Stimulated activated CD4-positive, alpha-beta T cell treated with anti-CD3 and anti-CD28 coated beads, Interleukin-4, amount 100 ng/mL, for 4 hours (primary cell): ENCODE results near the gene OR13J1.
A peak's percentile ranks its signal among the peaks of the same experiment; 100 is the strongest.
"Not testable (repeated sequence)": the region's sequence is repeated elsewhere in the genome, so short reads cannot be mapped to it uniquely, and the experiment has no call there.

Source experiments
- DNase-seq, 2 experiments: peaks; one replicate each; pipeline ENCODE4 v3.0.0-alpha.2; 2020

Gene OR13J1, protein sequence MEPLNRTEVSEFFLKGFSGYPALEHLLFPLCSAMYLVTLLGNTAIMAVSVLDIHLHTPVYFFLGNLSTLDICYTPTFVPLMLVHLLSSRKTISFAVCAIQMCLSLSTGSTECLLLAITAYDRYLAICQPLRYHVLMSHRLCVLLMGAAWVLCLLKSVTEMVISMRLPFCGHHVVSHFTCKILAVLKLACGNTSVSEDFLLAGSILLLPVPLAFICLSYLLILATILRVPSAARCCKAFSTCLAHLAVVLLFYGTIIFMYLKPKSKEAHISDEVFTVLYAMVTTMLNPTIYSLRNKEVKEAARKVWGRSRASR

DNA sequence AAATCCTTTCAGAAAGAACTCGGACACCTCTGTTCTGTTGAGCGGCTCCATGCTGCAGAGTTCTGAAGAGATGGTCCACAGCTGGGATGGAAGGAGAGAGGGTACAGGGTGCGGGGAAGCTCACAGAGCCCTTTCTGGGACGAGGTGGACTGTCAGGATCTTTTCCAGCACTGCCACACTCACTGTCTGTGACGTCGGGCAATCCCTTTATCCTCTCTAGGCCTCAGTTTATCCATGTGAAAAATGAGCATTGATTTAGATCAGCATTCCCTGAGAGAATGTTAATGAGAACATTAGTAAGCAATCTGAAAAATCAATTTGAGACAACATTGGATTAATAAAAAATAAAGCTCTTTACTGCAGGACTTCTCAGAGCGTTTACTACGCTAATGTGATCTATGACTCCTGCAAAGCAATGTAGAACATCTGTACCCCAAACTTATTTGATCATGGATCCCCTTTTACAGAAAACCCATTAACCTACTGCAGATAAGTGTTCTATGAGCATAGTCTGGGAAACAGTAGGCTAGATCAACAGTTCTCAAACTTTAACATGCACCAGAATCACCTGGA is at the start of gene OR13J1:
Gene OR13J1, minus strand, starts transcription at position 51 of the 573 bp plus-strand sequence. Its CDS starts 0 bp downstream, at position 51.
- DNase-seq: no peak

DNA sequence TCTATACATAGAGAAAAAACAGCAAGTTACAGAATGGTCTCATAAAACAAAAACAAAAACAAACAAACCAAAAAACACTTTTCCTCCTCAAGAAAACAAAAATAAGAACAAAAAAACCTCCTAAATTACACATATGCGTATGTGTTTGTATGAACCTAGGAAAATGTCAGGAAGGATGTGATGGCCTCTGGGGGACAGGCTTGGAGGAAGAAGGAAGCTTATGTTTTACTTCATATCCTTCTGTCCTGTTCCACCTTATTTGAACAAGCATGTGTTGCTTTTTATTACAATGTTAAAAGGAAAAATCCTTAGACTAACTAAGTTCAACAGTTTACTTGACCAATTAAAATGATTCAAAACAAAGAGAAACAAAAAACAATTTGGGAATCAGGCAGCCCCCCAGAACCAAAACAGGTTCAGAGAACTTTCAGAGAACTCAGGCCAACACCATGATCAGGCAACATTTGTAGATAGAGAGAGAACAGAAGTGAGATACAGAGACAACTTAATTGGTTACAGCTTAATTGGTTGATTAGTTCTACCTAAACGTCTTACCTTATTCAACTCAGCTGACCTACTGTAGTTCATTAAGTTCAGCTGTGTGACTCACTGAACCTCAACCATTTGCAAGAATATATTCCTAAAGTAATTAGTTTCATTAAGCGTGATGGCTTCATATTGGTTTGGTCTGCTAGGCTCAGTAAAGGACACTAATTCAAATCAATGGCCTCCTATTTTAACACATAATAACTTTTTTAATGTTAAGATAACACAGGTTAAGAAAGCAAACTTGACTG is 49.2 kb upstream of the OR13J1 start:
- DNase-seq: no peak

DNA sequence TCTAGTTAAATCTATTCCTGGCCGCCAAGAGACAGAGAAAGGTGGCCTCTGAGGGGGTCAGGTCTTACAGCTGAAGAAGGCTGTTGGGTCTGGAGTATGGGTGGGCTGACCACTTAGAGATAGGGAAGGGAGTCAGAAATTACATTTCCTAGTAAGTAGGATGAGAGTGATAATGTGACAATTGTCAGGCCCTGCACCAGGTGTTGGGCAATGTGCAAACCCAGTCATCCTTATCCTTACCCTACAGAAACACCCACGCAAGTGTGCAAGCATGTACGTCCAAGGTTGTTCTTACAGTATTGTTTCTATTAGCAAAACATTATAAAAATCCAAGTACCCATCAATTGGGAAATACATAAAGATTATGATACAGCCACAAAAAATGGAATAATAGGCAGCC is 48.6 kb upstream of the OR13J1 start:
- no peak for DNase-seq

DNA sequence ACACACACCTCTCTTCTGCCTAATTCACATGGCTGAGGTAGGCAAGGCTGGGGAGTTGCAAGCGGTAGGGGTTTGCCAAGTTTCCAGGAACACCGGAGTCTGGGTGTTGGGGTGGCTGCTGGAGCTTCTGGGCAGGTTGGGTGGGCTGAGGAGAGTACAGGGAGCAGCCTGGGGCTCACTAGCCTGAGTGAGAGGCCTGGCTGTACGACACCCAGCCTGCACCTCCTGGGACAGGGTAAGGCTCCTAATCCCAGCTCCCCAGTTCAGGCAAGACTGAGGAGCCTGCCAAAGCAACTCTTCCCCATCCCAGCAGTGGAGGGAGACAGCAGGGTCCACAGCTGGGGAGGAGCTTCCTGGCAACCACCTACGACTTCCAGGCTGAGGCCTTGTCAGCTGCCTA is 47.1 kb upstream of the OR13J1 start:
- DNase-seq: no peak

DNA sequence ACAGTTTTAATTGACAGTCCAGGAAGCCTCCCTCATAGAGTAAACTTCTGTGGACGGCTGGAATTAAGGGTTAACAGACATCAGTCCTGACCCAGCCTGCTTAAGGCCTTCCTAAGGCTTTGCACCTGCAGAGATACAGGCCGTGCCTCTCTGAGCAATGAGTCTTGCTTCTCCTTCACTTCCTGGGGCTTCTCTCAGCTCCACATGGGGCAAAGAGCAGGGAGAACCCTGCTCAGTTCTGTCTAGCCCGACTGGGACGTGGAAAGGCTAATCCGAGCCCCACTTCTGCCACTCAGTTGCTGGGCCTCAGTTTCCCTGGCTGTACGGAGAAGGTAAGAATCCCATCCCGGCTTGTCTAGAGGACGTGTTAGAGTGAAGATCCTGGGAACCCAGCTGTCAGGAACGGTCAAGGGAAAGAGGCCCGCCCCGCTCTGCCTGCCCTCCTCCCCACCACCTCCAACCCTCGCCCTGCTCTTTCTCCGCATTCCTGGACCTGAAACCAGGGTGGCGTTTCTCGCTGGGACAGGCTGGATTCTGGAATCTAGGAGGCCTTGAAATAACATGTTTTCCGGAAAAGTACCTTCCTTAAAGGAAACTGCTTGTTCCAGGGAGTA is 45.6 kb upstream of the OR13J1 start:
- DNase-seq: no peak

DNA sequence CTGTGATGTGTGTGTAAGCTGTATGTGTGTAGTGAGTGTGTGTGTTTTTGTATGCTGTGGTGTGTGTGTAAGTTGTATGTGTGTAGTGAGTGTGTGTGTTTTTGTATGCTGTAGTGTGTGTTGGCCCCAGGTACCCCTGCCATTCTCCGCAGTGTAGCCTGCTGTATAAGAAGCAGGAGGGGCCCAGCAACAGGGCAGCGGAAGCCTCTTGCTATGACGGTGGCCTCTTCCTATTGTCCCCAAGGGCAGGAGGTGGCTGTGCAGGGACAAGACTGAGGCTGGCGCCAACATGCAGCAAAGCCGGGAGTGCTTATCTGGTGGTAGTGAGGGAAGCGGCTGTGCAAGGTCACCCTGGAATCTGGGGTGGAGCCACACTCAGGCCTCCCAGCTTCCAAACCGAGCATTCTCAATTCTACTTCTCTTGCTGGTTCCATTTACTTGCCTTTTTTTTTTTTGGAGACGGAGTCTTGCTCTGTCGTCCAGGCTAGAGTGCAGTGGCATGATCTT is 44.2 kb upstream of the OR13J1 start:
- no peak for DNase-seq

DNA sequence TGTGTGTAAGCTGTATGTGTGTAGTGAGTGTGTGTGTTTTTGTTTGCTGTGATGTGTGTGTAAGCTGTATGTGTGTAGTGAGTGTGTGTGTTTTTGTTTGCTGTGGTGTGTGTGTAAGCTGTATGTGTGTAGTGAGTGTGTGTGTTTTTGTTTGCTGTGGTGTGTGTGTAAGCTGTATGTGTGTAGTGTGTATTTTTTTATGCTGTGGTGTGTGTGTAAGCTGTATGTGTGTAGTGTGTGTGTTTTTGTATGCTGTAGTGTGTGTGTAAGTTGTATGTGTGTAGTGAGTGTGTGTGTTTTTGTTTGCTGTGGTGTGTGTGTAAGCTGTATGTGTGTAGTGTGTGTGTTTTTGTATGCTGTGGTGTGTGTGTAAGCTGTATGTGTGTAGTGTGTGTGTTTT is 43.2 kb upstream of the OR13J1 start:
- not testable (repeated sequence) for DNase-seq

DNA sequence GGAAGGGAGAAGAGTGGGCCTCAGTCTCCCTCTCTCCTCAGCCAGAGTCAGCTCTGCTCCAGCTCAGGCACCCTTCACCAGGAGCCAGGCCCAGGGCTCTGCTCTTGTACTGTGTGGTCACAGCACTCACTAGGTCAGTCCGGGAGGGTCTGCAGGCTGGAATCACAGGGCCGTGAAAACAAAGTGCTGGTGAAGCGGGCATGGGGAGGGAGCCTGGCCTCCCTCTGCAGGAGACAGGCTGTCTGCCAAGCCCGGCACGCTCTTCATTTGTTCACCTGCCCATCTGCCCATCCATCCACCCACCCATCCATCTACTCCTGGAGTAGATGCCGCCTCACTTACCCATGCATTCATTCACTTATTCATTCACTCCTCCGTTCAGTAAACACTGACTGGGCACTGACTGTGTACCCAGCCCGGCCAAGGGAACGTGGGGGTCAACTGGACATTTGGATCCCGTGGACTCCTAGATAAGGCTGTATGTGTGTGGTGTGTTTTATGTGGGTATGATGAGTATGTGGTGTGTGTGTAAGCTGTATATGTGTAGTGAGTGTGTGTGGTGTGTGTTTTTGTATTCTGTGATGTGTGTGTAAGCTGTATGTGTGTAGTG is 42.7 kb upstream of the OR13J1 start:
- DNase-seq: no peak

DNA sequence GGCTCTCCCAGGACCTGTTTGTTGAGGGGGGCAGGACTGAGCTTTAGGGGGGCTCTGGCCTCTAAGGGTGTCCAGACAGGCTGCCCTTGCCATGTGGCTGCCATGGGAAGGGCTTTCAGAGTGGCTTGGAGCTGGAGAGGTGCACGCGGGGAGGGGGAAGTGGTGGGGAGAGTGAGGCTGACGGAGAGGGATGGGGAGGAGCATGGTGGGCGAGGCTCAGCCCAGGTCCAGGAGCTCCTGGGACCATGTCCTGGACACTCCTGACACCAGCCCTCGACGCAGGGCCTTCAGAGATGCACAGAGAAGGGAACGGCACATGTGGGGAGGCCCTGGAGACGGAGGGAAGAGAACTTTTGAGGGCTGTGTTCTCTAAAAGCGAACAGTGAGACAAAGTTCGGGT is 41.5 kb upstream of the OR13J1 start:
- DNase-seq: no peak

DNA sequence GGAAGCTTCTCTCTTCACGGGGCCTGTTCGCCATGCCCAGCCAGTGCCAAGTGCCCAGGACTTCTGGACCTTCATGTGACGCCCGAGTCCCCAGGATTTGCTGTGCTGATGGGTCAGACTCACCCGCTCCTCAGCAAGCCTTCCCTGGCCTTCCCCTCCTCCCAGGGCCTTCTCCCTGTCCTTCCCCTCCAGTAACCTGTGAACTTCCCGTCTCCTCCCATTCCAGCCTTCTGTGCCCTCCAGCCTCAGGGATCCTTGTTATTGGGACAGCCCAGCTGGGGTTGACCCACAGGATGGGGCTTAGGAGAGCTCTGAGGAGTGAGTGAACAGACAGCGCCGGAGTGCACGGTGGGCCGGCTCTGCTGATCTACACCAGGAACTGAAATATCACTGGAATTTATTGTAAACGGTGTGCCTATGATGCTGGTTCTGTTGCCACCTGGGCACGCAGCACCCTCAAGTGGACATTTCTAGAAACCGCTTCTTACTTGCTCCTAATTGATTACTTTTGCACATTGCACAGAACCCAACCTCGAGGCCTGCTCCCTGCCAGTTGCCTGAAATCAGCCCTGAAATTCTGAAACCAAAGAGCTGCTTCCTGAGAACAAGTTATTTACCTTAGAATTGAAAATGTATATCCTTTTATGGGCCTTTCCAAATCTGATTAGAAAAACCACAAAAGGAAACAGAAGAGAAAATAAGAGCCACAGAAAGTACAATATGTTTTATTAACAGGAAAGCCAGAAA is 40.6 kb upstream of the OR13J1 start:
- DNase-seq: peak in 1 of 2 experiments; percentile 48

DNA sequence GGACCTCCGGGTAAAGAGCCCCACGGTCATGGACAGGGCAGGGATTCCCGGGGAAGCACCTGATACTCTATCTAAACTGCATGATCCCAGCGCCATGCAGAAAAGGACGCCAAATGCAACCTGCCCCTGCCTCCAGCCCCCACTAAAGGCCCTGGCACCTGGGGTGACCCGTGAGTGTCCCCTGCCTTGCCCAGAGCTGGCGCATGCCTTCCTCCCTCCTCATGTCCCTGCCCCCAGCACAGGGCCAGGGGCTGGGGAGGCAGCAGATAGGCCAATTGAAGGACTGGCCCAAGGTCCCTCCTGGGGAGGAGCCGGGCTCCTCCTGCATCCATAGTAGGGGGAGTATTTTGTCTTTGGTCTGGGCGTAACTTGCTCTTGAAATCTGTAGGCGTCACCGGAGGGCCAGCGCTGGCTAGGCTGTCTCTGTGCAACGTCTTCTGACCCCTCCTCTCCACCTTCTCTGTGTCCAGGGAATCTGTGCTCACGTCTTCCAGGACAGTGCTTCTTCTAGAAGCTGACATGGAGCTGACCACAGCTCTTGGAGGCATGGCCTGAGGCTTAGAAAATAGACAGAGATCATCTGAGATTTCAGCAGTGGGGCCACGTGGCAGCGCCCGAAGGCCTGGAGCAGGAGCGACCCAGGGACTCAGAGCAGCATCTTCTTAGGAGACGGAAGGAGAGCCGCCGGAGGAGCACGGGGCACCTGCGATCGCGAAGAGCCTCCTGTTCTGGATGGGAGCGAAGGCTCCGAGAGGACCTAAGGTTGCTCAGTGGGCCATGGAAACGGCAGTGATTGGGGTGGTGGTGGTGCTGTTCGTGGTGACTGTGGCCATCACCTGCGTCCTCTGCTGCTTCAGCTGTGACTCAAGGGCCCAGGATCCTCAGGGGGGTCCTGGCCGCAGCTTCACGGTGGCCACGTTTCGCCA is 39.7 kb upstream of the OR13J1 start:
- DNase-seq: no peak

DNA sequence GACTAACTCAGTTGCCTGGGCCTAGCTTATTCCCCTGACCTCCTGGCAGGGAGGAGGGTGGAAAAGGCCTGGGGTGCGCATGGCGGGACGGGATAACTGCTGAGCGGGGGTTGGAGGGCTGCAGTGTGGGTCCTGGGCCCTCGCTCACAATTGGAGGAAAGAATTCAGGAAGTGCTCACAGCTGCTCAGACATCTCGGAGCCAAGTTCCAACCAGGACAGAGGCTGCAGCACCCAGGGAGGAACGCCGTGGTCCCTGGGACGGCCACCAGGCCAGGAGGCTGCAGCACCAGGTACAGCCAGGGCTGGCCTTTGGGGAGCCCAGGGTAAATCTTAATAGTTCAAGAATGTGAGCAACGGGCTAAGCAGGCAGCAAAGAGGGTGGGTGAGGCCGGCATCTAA is 39.1 kb upstream of the OR13J1 start, which contains the start of gene SPAAR:
Gene SPAAR, plus strand, starts transcription at position 217 of the 400 bp plus-strand sequence. CDS start 974 bp downstream, outside the sequence.
- no peak for DNase-seq

DNA sequence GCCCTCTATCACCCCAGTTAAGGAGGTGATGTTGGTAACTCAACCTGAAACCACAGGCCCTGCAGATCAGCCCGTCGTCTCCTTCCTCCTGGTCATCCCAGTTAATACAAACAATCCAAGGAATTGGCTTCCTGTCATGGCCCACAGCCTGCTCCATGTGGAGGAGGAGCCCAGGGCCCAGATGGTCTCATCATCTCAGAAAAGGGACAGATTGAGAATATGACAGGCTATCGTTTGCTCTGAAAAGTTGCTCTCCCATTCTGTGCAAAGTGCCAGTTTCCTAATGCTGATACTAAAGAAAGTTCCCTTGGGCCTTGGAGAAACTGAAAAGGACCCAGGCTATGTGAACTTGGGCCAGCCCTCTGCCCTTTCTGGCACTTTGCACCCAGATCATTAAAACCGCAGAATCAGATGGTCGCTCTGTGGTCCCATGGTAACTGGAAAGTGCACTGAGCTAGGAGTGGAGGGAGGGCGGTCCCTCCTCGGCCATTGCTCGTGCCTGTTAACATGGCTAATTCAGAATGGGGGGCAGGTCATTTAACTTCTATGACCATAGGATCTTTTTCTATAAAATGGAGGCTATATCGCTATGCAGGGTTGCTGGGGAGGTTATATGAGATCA is 38.4 kb upstream of the OR13J1 start:
- no peak for DNase-seq

DNA sequence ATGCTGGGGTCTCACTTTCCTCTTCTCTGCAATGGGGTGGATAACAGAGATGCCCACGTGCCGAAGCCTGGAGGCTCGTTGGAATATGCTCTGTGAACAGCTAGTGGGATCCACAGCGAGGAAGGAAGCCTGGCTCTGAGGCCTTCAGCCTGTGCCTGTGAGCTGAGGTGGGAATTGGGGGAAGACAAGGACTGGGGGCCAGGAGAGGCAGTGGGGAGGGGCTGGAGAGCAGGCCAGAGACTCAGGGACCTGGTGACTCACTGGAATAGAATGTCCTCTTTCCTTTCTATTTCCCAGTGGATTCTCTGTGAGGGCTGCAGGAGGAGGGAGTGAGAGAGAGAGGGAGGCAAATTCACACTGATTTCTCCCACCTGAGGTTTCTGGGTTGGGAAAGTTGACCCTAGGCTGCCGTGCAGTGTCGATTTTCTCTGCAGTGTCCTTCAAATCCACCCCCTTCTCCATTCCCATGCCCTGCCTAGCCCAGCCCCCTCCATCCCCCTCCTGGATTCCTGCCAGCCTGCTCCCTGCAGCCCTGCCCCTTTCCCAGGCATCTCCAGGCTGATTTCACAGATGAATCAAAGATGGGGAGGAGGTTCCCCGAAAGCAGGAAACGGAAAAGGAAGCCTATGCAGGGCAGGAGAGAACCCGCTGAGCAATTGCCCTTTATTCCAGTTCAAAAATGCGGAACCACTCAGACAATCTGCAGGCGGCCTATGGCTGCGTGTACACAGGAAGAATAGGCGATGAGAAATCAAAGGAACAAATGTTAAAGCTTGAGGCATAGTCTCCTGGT is 37.7 kb upstream of the OR13J1 start:
- no peak for DNase-seq

DNA sequence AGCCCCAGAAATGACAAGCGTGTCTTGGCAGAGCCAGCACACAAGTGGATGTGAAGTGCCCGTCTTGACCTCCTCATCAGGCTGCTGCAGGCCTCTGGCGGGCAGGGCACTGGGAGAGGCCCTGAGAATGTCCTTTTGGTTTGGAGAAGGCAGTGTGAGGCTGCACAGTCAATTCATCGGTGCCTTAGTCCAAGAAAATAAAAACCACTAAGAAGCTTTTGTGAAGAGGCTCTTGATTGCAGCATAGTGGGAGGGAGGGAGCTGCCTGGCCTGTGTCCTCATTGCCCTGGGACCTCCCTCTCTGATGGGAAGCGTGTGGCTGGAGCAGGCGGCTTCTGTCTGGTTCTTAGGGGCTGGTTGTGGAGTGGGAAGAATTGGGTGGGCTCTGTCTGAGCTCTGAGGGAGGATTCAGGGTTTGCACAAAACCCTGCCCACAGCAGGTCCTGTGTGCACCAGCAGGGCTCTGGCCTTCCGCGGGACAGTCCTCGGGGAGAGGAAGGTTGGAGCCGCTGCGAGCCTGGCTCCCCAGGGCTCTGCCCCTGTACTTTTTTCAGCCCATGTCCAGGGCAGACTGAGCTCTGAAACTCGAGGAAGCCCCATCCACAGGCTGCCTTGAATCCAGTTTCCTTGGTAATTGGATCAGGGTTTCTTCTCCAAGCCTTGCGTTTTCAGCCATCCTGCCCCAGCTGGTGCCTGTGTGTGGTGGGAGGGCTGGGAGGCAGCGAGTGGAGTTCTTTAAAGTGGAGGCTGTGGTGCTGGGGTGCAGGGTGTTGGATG is 36.9 kb upstream of the OR13J1 start:
- DNase-seq: no peak

DNA sequence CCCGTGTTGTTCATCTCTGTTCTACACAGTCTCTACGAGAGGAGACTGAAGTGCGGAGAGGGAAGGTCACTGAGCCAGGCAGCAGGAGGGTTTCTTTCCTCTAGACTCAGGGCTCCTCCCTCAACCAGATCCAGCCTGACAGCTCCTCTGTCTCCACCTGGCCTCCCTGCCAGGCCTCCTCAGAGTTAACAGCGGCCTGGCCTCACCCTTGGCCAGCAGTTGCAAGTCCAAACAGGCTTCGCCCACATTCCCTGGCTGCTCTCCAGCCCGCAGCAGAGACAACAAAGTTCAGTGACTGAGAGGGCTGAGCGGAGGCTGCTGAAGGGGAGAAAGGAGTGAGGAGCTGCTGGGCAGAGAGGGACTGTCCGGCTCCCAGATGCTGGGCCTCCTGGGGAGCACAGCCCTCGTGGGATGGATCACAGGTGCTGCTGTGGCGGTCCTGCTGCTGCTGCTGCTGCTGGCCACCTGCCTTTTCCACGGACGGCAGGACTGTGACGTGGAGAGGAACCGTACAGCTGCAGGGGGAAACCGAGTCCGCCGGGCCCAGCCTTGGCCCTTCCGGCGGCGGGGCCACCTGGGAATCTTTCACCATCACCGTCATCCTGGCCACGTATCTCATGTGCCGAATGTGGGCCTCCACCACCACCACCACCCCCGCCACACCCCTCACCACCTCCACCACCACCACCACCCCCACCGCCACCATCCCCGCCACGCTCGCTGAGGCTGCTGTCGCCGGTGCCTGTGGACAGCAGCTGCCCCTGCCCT is 35.9 kb upstream of the OR13J1 start, which contains the start of gene HRCT1:
Gene HRCT1, plus strand, starts transcription at position 291 of the 768 bp plus-strand sequence. Its CDS starts 86 bp downstream, at position 377.
- no peak for DNase-seq

DNA sequence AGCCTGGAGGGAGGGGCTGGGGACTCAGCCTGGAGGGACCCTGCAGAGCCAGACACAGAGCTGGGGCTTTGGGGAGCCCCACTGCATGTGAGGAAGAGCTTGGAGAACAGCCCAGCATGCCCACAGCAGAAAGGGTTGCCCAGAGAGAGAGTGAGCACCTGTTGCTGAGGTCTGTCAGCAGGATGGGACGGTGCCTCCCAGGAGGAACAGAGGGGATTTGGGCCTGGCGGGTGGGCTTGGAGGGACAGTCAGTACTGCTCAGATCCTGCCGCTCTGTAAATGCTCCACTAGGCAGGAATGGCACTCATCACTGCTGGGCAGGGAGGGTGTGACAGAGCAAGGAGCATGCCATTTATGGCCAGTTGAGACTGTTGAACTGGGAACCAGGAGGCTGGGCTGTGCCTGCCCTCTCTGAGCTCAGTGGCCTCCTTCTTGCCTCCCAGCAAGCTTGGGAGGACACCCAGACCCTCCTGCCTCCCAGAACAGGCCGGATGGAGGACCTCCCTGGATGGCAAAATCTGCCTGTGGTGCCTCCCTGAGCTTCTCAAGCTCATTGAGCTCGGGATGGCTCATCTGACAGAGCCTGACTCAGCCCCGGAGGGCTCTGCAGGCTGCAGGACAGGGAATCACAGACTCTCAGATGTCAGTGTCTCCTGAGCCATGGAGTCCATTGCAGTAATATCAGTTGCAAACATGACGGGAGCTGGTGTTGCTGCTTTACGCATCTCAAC is 35.0 kb upstream of the OR13J1 start:
- DNase-seq: no peak
